A673 (cell line): ENCODE results near the gene NDUFAF2. TPM values are rescaled to one million over a fixed set of nuclear protein-coding genes. Genes with fewer than 3 reads are reported as not detected.

Experiments
- BruUV-seq: library from RNA; stranded (reverse); fragments of 400-500 nt; replicated peaks from 2 replicates; lab custom pipeline; 2021; lab: Mats Ljungman, UMichigan
- CTCF ChIA-PET: fragments of 300-600 bp; sonication (Branson Sonifier 250); formaldehyde crosslinking; loops from one replicate; lab custom pipeline; 2022; ENCODE audit warnings: antibody characterized with exemption; lab: Charles Lee
- POLR2A ChIA-PET: fragments of 300-600 bp; sonication (Branson Sonifier 250); formaldehyde crosslinking; loops from one replicate; lab custom pipeline; 2022; ENCODE audit warnings: antibody characterized with exemption; ENCODE audit not compliant: low non-redundant PET; lab: Charles Lee
- DNase-seq: peaks from one replicate; pipeline ENCODE4 v3.0.0-alpha.2; 2015; ENCODE audit warnings: low spot score
- H3K27ac ChIP-seq: fragments of 200-600 bp; sonication (generic); 2 replicates; pipeline ENCODE4 v1.5.1; 2016; ENCODE audit warnings: mixed run types, low read depth, mild to moderate bottlenecking, mixed read lengths, antibody characterized with exemption, low read length; ENCODE audit not compliant: poor library complexity, severe bottlenecking
- H3K27me3 ChIP-seq: fragments of 200-600 bp; sonication (generic); replicated peaks from 2 replicates; pipeline ENCODE4 v1.6.1; 2017; ENCODE audit warnings: mixed run types, low read depth, mild to moderate bottlenecking, mixed read lengths, antibody characterized with exemption, low read length; ENCODE audit not compliant: insufficient read depth, poor library complexity
- H3K36me3 ChIP-seq: fragments of 200-600 bp; sonication (generic); 2 replicates; pipeline ENCODE4 v1.6.1; 2016; ENCODE audit warnings: mixed run types, mild to moderate bottlenecking, mixed read lengths, antibody characterized with exemption, low read length; ENCODE audit not compliant: insufficient read depth, poor library complexity, severe bottlenecking
- H3K4me1 ChIP-seq: fragments of 200-600 bp; sonication (generic); 2 replicates; pipeline ENCODE4 v1.6.1; 2017; ENCODE audit warnings: mixed run types, mild to moderate bottlenecking, mixed read lengths, antibody characterized with exemption, low read length; ENCODE audit not compliant: insufficient read depth, poor library complexity, severe bottlenecking
- H3K4me3 ChIP-seq: fragments of 200-600 bp; sonication (generic); 2 replicates; pipeline ENCODE4 v1.5.1; 2016; ENCODE audit warnings: low read depth, mixed run types, mild to moderate bottlenecking, mixed read lengths, low read length; ENCODE audit not compliant: poor library complexity, severe bottlenecking
- H3K9me3 ChIP-seq: fragments of 200-600 bp; sonication (generic); 2 replicates; pipeline ENCODE4 v1.6.1; 2016; ENCODE audit warnings: mixed run types, low read depth, mild to moderate bottlenecking, mixed read lengths, antibody characterized with exemption, low read length; ENCODE audit not compliant: poor library complexity, severe bottlenecking
- CTCF ChIP-seq: fragments of 300-800, 200-600 bp; sonication (generic); conservative IDR thresholded peaks from 2 replicates; pipeline ENCODE4 v1.5.1; 2017; ENCODE audit warnings: low read depth, mild to moderate bottlenecking, antibody characterized with exemption, low read length, moderate library complexity, mixed read lengths
- EZH2 ChIP-seq: fragments of 200-600 bp; sonication (generic); IDR thresholded peaks from 2 replicates; pipeline ENCODE4 v1.6.1; 2017; ENCODE audit warnings: borderline replicate concordance, low read depth, mild to moderate bottlenecking, mixed read lengths, antibody characterized with exemption, low read length; ENCODE audit not compliant: poor library complexity, severe bottlenecking
- intact Hi-C: fragments of 100-400 bp; cut with micrococcal nuclease; formaldehyde crosslinking; loops from one replicate; pipeline ENCODE4 v1.10.0; 2022; ENCODE audit not compliant: unreplicated experiment
- total RNA-seq: library from RNA; stranded (reverse); gene quantifications from 2 replicates; pipeline ENCODE4 v1.2.3, GENCODE V29; 2021

Gene NDUFAF2
- total RNA-seq, 1 experiment from 2014 or later: 61.6 TPM

- Histone ChIP-seq H3K27me3 (no peaks in the 10 kb centered on the region), H3K9me3 (peaks cover 23% of the 10 kb centered on the region), H3K27ac (no peak overlapping the region), H3K36me3 (no peaks in the 10 kb centered on the region), H3K4me1 (peaks cover 3% of the 10 kb centered on the region), H3K4me3 (no peak overlapping the region)
- no peak for TF ChIP-seq EZH2
- TF ChIP-seq CTCF: no peak
- intact Hi-C loops: no loop called here
- ChIA-PET POLR2A (interaction anchor here (0.6 kb wide), 1 partner anchor 17 kb away, joined by 3 read pairs; no protein-coding TSS in a partner anchor), CTCF (no interaction called here)
- DNase-seq: no peak
- no TSS peak for BruUV-seq
These were observed 51.4 kb downstream of the NDUFAF2 start for GRCh38 chr5:60996368-60996767.

GRCh38 chr5:60997721-60998120, 52.7 kb downstream of the NDUFAF2 start:
- H3K9me3 ChIP-seq: peaks cover 17% of the 10 kb centered on the region
- no peak for TF ChIP-seq CTCF
- TF ChIP-seq EZH2: no peak
- BruUV-seq: no TSS peak
- H3K27ac ChIP-seq: no peak overlapping the region
- CTCF ChIA-PET: no interaction called here
- POLR2A ChIA-PET: no interaction called here
- no peak for DNase-seq
- H3K27me3 ChIP-seq: no peaks in the 10 kb centered on the region
- intact Hi-C loops: no loop called here
- H3K36me3 ChIP-seq: no peaks in the 10 kb centered on the region
- H3K4me3 ChIP-seq: no peak overlapping the region
- peaks cover 12% of the 10 kb centered on the region for H3K4me1 ChIP-seq

- H3K36me3 ChIP-seq: no peaks in the 10 kb centered on the region
- peaks cover 20% of the 10 kb centered on the region for H3K4me1 ChIP-seq
- DNase-seq: no peak
- no peak overlapping the region for H3K4me3 ChIP-seq
- H3K9me3 ChIP-seq: no peaks in the 10 kb centered on the region
- TF ChIP-seq EZH2: no peak
- TF ChIP-seq CTCF: no peak
- intact Hi-C loops: no loop called here
- no peaks in the 10 kb centered on the region for H3K27me3 ChIP-seq
- ChIA-PET CTCF (no interaction called here), POLR2A (interaction anchor here (0.6 kb wide), 1 partner anchor 751 kb away, joined by 3 read pairs; no protein-coding TSS in a partner anchor)
- no peak overlapping the region for H3K27ac ChIP-seq
- BruUV-seq: no TSS peak
These were observed 55.9 kb downstream of the NDUFAF2 start for GRCh38 chr5:61000887-61001286.
